Skeletal muscle tissue (tissue), 4 donors: ENCODE results near the gene CD93. TPM values are rescaled to one million over a fixed set of nuclear protein-coding genes. Genes with fewer than 3 reads are reported as not detected.
A peak's percentile ranks its signal among the peaks of the same experiment; 100 is the strongest.

Source experiments
- H3K27ac ChIP-seq: one replicate; pipeline ENCODE4 v1.7.0; 2013; ENCODE audit warnings: mild to moderate bottlenecking, low read depth, low read length, inconsistent platforms
- H3K27me3 ChIP-seq, 3 donors: one replicate each; pipeline ENCODE4 v1.7.0; 2013; ENCODE audit warnings: low read length in 3 of 3; ENCODE audit not compliant: control insufficient read depth in 3 of 3, insufficient read depth in 3 of 3
- H3K36me3 ChIP-seq, 3 donors: one replicate each; pipeline ENCODE4 v1.7.0; 2013; ENCODE audit warnings: low read length in 3 of 3; ENCODE audit not compliant: control insufficient read depth in 3 of 3, insufficient read depth in 3 of 3
- H3K4me1 ChIP-seq, 3 donors: one replicate each; pipeline ENCODE4 v1.7.0; 2013; ENCODE audit warnings: low read length in 3 of 3, mild to moderate bottlenecking in 3 of 3; ENCODE audit not compliant: control insufficient read depth in 3 of 3, insufficient read depth in 3 of 3
- H3K4me3 ChIP-seq, 3 donors: one replicate each; pipeline ENCODE4 v1.7.0; 2013; ENCODE audit warnings: low read length in 3 of 3
- H3K9ac ChIP-seq, 3 donors: one replicate each; pipeline ENCODE4 v1.7.0; 2013; ENCODE audit warnings: low read length in 3 of 3, mild to moderate bottlenecking in 3 of 3, moderate library complexity in 2 of 3, low read depth in 1 of 3
- H3K9me3 ChIP-seq, 3 donors: one replicate each; pipeline ENCODE4 v1.7.0; 2013; ENCODE audit warnings: low read length in 3 of 3; ENCODE audit not compliant: control insufficient read depth in 3 of 3
- total RNA-seq: library from RNA; depleted of rRNA; stranded (reverse); fragments of >200 nt; gene quantifications from one replicate; pipeline ENCODE4 v1.2.3, GENCODE V29; 2014
- donor health status: Osteomylitis.

CD93 gene
- total RNA-seq, 1 donor from 2014 or later = 76.7 TPM

DNA sequence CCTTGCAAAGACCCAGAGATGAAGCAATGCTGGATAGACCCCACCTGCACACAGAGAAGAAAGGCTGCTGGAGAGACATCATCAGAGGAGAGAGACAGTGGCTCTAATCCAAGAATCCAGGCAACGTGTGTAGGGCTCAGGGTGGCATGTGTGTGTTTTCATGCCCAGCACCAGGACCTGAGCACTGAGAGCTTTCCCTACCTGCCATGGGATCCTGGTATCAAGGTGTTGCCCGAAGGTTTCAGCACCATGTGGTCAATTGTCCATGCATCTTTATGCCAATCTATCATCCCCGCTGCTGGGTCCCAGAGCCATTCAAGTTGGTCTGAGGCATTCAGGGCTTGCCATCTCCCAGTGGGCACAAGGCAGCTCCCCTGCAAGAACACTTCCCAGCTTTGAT lies 7.5 kb upstream of the CD93 start:
- peaks cover 21 to 27% (median 27%) of the 10 kb centered on the region in 3 donors for H3K4me1 ChIP-seq
- no peak overlapping the region for H3K9ac ChIP-seq
- no peaks in the 10 kb centered on the region for H3K27me3 ChIP-seq
- no peaks in the 10 kb centered on the region for H3K9me3 ChIP-seq
- no peaks in the 10 kb centered on the region for H3K36me3 ChIP-seq
- no peak overlapping the region for H3K27ac ChIP-seq
- H3K4me3 ChIP-seq = no peak overlapping the region

DNA sequence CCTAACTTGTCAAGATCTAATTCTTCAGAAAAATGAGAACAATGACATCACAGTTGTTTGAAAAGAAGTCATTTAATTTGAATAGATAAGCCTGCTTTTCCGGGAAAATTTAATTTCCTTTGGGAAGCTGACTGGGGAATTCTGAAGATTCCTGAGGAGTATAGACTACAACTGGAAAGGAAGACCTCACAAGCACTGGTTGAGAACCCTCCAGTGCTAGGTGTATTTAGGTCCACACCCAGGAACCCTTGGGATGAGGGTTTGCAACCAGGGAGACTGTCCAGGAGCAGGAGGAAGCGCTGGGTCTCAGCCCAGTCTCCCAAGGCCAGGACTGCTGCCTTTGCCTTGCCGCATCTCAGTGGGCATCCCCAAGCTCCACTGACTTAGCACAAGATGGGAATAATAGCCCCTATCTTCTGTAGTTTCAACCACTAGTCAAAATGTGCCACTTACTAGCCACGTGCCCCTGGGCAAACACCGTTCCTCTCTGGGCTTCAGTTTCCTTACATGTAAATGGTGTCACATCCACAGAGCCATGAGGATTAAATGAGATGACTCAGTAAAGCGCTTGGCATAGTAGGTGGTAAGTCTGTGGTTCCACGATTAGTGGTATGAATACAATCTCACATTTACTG lies 6.9 kb upstream of the CD93 start:
- Histone ChIP-seq H3K27me3 (no peaks in the 10 kb centered on the region), H3K9me3 (no peaks in the 10 kb centered on the region), H3K4me1 (peaks cover 21 to 29% (median 28%) of the 10 kb centered on the region in 3 donors), H3K4me3 (no peak overlapping the region), H3K27ac (no peak overlapping the region), H3K36me3 (no peaks in the 10 kb centered on the region), H3K9ac (no peak overlapping the region)

GRCh38 chr20:23092384-23092756 lies 6.2 kb upstream of the CD93 start:
- Histone ChIP-seq H3K27ac (peak overlapping the region; percentile 71), H3K9me3 (no peaks in the 10 kb centered on the region), H3K36me3 (no peaks in the 10 kb centered on the region), H3K4me3 (no peak overlapping the region), H3K4me1 (peaks cover 26 to 34% (median 30%) of the 10 kb centered on the region in 3 donors), H3K27me3 (no peaks in the 10 kb centered on the region), H3K9ac (no peak overlapping the region)

DNA sequence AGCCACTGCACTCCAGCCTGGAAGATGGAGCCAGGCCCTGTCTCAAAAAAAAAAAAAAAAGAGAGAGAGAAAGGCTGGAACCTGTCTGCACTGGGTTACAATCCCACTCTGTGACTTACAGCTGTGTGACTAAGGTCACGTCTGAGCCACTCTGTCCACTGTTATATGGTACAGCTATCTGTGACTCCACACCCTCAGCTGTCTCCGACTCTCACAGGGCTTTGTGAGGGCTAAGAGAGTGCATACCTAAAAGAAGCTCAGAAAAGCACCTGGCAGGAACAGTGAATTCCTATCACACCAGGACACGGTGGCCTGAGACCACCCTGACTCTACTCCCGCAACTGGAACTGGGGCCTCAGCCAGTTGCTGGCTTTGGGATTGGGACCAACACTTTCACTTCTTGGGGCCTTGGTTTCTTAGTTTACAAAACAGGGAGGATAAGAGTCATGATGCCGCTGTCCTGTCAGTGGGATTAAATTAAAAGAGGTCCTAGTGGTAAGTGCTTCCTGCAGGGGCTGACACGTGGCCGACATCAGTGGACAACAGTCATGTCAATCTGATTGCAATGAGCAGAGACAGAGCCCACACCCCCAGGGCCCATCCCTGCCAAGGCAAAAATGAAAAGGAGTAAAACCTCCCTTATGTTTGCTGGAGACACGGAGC lies 5.7 kb upstream of the CD93 start:
- Histone ChIP-seq H3K9me3 (no peaks in the 10 kb centered on the region), H3K27ac (peak overlapping the region; percentile 71), H3K9ac (peak overlapping the region; percentile 35 to 68 (median 65)), H3K4me1 (peaks cover 23 to 38% (median 35%) of the 10 kb centered on the region in 3 donors), H3K27me3 (no peaks in the 10 kb centered on the region), H3K4me3 (peak overlapping the region in 1 of 3 donors; percentile 6), H3K36me3 (no peaks in the 10 kb centered on the region)

DNA sequence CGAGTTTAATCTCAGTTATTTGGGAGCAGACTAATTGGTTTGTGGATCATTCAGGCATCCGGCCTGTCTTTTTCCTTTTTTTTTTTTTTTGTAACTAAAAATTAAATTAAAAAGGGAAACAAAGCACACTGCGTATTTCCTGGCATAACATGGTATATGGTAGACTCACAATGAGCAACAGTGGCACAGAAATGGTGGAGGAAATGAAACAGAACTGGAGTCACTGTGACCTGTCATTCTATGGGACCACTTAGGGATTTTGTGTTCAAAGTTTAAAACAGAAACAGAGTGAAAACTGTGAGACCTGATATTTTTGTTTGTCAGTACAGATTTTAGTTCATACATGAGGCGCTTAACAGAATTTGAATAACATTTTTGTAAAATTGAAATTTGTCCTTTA lies 4.8 kb upstream of the CD93 start:
- H3K4me3 ChIP-seq = no peak overlapping the region
- no peaks in the 10 kb centered on the region for H3K27me3 ChIP-seq
- no peak overlapping the region for H3K9ac ChIP-seq
- no peaks in the 10 kb centered on the region for H3K9me3 ChIP-seq
- H3K27ac ChIP-seq = no peak overlapping the region
- peaks cover 22 to 40% (median 38%) of the 10 kb centered on the region in 3 donors for H3K4me1 ChIP-seq
- no peaks in the 10 kb centered on the region for H3K36me3 ChIP-seq

- Histone ChIP-seq H3K27ac (no peak overlapping the region), H3K4me3 (no peak overlapping the region), H3K9ac (no peak overlapping the region), H3K9me3 (no peaks in the 10 kb centered on the region), H3K4me1 (peaks cover 22 to 41% (median 39%) of the 10 kb centered on the region in 3 donors), H3K27me3 (no peaks in the 10 kb centered on the region), H3K36me3 (no peaks in the 10 kb centered on the region)
Observed at GRCh38 chr20:23090147-23090546, 4.0 kb upstream of the CD93 start.

GRCh38 chr20:23088866-23089265 lies 2.7 kb upstream of the CD93 start:
- Histone ChIP-seq H3K4me3 (no peak overlapping the region), H3K9ac (no peak overlapping the region), H3K27me3 (no peaks in the 10 kb centered on the region), H3K27ac (no peak overlapping the region), H3K36me3 (no peaks in the 10 kb centered on the region), H3K9me3 (no peaks in the 10 kb centered on the region), H3K4me1 (peaks cover 22 to 38% (median 35%) of the 10 kb centered on the region in 3 donors)

- Histone ChIP-seq H3K9me3 (no peaks in the 10 kb centered on the region), H3K27me3 (no peaks in the 10 kb centered on the region), H3K27ac (peak overlapping the region; percentile 89), H3K4me3 (no peak overlapping the region), H3K4me1 (peaks cover 16 to 28% (median 24%) of the 10 kb centered on the region in 3 donors), H3K9ac (peak overlapping the region in 2 of 3 donors; percentile 8 to 70), H3K36me3 (no peaks in the 10 kb centered on the region)
Observed at GRCh38 chr20:23087587-23088251, 1.6 kb upstream of the CD93 start.

DNA sequence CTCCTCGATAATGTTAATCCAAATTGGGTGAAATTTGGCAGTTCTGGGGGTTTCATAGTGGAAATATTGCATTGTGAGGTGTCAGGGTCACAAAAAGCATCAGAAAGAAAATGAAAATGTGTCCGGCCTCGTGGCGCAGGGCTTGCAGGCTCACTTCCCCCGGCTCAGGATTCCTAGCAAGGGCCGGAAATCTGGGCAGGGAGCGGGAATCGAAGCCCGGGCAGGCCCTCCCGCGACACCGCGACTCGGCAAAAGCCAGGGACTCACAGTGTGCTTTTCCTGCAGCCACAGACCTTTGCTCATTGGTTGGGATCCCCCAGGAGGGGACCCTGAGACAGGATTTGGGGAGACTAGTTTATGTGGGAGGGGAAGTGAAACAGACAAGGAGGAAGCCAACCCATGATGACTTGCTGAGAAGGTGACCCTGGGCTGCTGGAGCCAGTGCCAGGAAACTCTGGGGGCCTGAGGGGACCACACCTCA lies 847 bp upstream of the CD93 start:
- no peaks in the 10 kb centered on the region for H3K9me3 ChIP-seq
- H3K27ac ChIP-seq = peak overlapping the region; percentile 89
- no peak overlapping the region for H3K4me3 ChIP-seq
- no peaks in the 10 kb centered on the region for H3K36me3 ChIP-seq
- peaks cover 11 to 21% (median 21%) of the 10 kb centered on the region in 3 donors for H3K4me1 ChIP-seq
- no peaks in the 10 kb centered on the region for H3K27me3 ChIP-seq
- H3K9ac ChIP-seq = peak overlapping the region; percentile 64 to 75 (median 70)
